Peyer's patch (tissue), 4 donors: ENCODE measurements around the gene EEFSEC.

Source experiments
- POLR2A ChIP-seq, 2 donors: fragments of 450-650 bp; IDR thresholded peaks; one replicate each; pipeline ENCODE4 v1.5.1; 2017; ENCODE audit warnings: antibody characterized with exemption in 2 of 2, mild to moderate bottlenecking in 2 of 2, moderate library complexity in 2 of 2
- TF ChIP-seq, protein P1 (sequence below), 6 experiments: fragments of 450-650 bp in 4 of 6; fragments of 200-600 bp in 2 of 6; sonication (generic) in 1 of 6; IDR thresholded peaks; one replicate each; pipeline ENCODE4 v1.5.1; 2017 to 2019; ENCODE audit warnings: antibody characterized with exemption in 6 of 6, mild to moderate bottlenecking in 3 of 6, moderate library complexity in 1 of 6

DNA sequence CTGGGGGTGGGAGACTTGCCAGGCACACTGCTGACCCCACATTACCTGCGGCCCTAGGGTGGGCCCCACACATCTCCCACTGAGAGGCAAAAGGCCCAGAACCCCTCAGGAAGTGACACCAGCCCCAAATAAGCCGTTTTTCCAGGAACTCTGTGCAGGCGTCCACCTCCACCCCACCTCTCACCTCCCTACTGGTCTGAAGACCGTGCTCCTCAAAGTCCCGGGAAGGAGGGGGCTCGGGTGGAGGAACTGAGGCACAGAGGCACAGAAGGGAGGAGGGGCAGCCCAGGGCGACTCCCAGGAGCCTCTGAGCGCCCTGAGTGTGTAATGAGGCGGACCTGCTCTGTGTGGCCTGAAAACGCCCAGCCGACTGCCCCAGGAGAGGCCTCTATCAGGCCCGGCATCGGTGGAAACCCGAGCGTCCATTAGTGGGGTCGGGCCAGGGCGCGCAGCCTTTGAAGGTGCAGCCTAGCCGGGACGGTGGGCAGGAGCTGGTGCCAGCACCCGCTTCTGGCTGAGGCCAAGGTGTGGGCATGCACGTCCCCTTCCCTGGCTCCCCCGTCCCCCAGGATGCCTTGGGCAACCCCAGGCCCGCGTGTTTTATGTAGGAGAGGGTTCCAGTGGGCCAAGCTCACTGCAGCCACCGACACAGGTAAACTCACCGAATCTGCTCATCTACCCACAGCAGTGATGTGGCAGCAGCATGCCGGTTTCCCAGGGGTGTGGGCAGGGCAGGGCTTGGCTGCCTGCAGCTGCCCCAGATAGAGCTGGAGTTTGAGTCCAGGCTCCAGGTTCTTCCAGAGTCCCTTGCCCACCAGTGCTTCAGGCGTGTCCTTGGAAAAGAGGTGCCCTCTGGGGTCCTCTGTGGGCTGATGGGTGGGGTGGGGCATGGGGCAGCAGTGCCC is 257.6 kb downstream of the EEFSEC start:
- TF ChIP-seq, protein P1, sequence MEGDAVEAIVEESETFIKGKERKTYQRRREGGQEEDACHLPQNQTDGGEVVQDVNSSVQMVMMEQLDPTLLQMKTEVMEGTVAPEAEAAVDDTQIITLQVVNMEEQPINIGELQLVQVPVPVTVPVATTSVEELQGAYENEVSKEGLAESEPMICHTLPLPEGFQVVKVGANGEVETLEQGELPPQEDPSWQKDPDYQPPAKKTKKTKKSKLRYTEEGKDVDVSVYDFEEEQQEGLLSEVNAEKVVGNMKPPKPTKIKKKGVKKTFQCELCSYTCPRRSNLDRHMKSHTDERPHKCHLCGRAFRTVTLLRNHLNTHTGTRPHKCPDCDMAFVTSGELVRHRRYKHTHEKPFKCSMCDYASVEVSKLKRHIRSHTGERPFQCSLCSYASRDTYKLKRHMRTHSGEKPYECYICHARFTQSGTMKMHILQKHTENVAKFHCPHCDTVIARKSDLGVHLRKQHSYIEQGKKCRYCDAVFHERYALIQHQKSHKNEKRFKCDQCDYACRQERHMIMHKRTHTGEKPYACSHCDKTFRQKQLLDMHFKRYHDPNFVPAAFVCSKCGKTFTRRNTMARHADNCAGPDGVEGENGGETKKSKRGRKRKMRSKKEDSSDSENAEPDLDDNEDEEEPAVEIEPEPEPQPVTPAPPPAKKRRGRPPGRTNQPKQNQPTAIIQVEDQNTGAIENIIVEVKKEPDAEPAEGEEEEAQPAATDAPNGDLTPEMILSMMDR (IDR thresholded peaks at IDR 0.05): no peak
- no peak for TF ChIP-seq POLR2A (IDR thresholded peaks at IDR 0.05)
